ENCODE measurements around the gene ANGEL1.

DNA sequence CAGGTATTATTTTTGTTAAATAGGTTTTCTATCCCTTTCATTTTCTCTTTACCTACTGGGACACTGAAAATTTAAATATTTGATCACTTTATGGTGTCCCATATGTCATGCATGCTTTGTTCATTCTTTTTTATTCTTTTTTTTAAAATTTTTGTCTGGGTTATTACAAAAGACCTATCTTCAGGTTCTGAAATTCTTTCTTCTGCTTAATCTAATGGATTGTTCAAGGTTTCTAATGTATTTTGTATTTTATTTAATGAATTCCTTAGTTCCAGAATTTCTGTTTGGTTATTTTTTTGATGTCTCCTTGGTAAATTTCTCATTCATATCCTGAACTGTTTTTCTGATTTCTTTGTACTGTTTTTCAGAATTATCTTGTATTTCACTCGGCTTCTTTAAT lies 71.6 kb downstream of the ANGEL1 start:
- TF ChIP-seq CTCF (IDR thresholded peaks at IDR 0.05; ENCODE audit: insufficient read depth, low read length, poor library complexity, severe bottlenecking) (no peak), EZH2phosphoT487 (conservative IDR thresholded peaks at IDR 0.05; ENCODE audit: low read length) (no peak)
